T-cell (primary cell): Measurements from ENCODE around the gene CLEC16A. TPM values are rescaled to one million over a fixed set of nuclear protein-coding genes. Genes with fewer than 3 reads are reported as not detected.

Experiments used
- ATAC-seq, 4 experiments: fragments of 200-7000 bp in 3 of 4; fragments of 150-1000 bp in 1 of 4; cut with Tn5 transposase; replicated peaks in 1 of 4; 1 replicate in 3 of 4; 2 replicates in 1 of 4; pipeline ENCODE4 v1.10.0; 2021; ENCODE audit warnings: moderate library complexity in 3 of 4, mild to moderate bottlenecking in 2 of 4, moderate number of reproducible peaks in 1 of 4
- CTCF ChIA-PET, 2 donors: fragments of 300-600 bp; sonication (Branson Sonifier 250); formaldehyde crosslinking; loops; one replicate each; lab custom pipeline; 2022; ENCODE audit warnings: antibody characterized with exemption in 2 of 2; lab: Charles Lee
- POLR2A ChIA-PET, 2 donors: fragments of 300-600 bp; sonication (Branson Sonifier 250); formaldehyde crosslinking; loops; one replicate each; lab custom pipeline; 2022; ENCODE audit warnings: antibody characterized with exemption in 2 of 2; lab: Charles Lee
- DNase-seq, 35 experiments: peaks; one replicate each; pipeline versions ENCODE4 v3.0.0 to v3.0.0-alpha.2; 2013 to 2023
- H3K27ac ChIP-seq: one replicate; pipeline ENCODE4 v1.5.1; 2013; ENCODE audit warnings: low read length
- H3K27me3 ChIP-seq, 2 experiments: replicated peaks in 1 of 2; 1 replicate in 1 of 2; 2 replicates in 1 of 2; pipeline versions ENCODE4 v1.6.1 to v1.7.0; 2013; ENCODE audit warnings: low read length in 1 of 2, mixed read lengths in 1 of 2; ENCODE audit not compliant: control insufficient read depth in 2 of 2, insufficient read depth in 2 of 2; ENCODE audit errors: extremely low read depth in 1 of 2
- H3K36me3 ChIP-seq, 2 donors: 1 replicate in 1 of 2; 2 replicates in 1 of 2; pipeline versions ENCODE4 v1.6.1 to v1.7.0; 2013; ENCODE audit warnings: low read length in 1 of 2; ENCODE audit not compliant: control insufficient read depth in 2 of 2, insufficient read depth in 1 of 2; ENCODE audit errors: extremely low read depth in 1 of 2
- H3K4me1 ChIP-seq, 2 experiments: 1 replicate in 1 of 2; 2 replicates in 1 of 2; pipeline versions ENCODE4 v1.6.1 to v1.7.0; 2013; ENCODE audit warnings: low read length in 2 of 2, mixed read lengths in 1 of 2; ENCODE audit not compliant: insufficient read depth in 2 of 2, control insufficient read depth in 1 of 2; ENCODE audit errors: extremely low read depth in 1 of 2
- H3K4me3 ChIP-seq, 2 donors: 1 replicate in 1 of 2; 2 replicates in 1 of 2; pipeline versions ENCODE4 v1.5.1 to v1.7.0; 2013; ENCODE audit warnings: mild to moderate bottlenecking in 2 of 2, low read length in 1 of 2, moderate library complexity in 1 of 2; ENCODE audit not compliant: control insufficient read depth in 1 of 2; ENCODE audit errors: extremely low read depth in 1 of 2
- H3K9me3 ChIP-seq: 2 replicates; pipeline ENCODE4 v1.7.0; 2013
- H3K27ac Mint-ChIP-seq, 2 donors: one replicate each; pipeline ENCODE4 v1.8.0; 2020 to 2021; ENCODE audit warnings: mild to moderate bottlenecking in 2 of 2, mixed read lengths in 2 of 2
- H3K27me3 Mint-ChIP-seq, 2 donors: one replicate each; pipeline ENCODE4 v1.8.0; 2021 to 2022; ENCODE audit warnings: mixed read lengths in 2 of 2
- H3K36me3 Mint-ChIP-seq: one replicate; pipeline ENCODE4 v1.8.0; 2021; ENCODE audit warnings: mixed read lengths
- H3K4me1 Mint-ChIP-seq, 3 donors: one replicate each; pipeline ENCODE4 v1.8.0; 2020 to 2022; ENCODE audit warnings: mixed read lengths in 3 of 3, mild to moderate bottlenecking in 1 of 3
- H3K4me3 Mint-ChIP-seq, 3 donors: one replicate each; pipeline ENCODE4 v1.8.0; 2020 to 2022; ENCODE audit warnings: mild to moderate bottlenecking in 3 of 3, mixed read lengths in 3 of 3, moderate library complexity in 3 of 3
- H3K9me3 Mint-ChIP-seq, 3 donors: one replicate each; pipeline ENCODE4 v1.8.0; 2020 to 2022; ENCODE audit warnings: mixed read lengths in 3 of 3
- WGBS: methylation state at CpG from one replicate; pipeline ENCODE4 v1.1.5; 2013; ENCODE audit warnings: missing lambda C conversion rate; ENCODE audit not compliant: insufficient coverage; 5-methylcytosine and 5-hydroxymethylcytosine counted together
- total RNA-seq, 35 experiments: library from RNA in 6 of 35; stranded (reverse) in 6 of 35; fragments of 120-200 nt in 1 of 35; gene quantifications; one replicate each; pipeline versions ENCODE4 v1.2.1 to v1.2.4 and lab custom pipeline; 2013 to 2026

CLEC16A gene
- total RNA-seq, 5 donors from 2014 or later (not counting 1 experiment from before 2014, with no cell fraction given): 27.4 to 34.6 (median 28.7) TPM

DNA sequence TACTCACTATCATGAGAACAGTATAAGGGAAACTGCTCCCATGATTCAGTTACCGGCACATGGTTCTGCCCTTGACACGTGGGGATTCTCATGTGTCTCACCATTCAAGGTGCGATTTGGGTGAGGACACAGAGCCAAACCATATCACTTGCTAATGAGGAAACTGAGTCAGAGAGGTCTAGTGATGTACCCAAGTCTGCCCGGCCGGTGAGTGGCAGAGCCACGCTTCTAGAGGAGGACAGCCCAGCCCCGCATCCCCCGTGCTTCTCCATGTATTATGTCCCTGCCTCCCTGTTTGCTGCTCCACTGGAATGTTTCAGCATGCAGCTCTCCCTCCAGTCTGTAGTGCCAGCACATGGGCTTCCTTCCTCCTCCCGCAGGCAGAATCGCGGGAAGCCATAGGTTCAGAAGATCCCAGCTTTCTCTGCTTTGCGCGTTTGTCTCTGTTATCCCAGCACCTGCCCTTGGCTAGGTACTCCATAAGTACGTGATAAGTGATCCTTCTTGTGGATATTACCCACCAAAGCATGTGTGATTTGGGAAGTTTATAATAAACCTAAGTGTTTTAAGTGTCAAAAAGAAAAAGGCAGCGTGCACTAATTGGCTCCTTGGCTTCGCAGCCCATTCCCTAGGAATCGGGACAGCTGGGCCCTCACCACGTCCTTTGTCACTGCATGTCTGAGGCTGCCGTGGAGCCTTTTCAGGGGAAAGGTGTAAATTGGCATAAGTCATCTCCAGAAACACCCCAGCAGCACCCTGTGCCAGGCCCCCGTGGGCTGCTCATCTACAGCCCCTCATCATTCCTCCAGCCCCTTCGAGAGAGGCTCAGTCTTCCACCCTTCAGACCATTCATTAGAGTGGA, 103.8 kb downstream of the CLEC16A start:
- POLR2A ChIA-PET: no interaction called here
- WGBS: 98% methylated on average over 8 of the region's 21 CpGs
- no peaks in the 10 kb centered on the region for H3K9me3 Mint-ChIP-seq

DNA sequence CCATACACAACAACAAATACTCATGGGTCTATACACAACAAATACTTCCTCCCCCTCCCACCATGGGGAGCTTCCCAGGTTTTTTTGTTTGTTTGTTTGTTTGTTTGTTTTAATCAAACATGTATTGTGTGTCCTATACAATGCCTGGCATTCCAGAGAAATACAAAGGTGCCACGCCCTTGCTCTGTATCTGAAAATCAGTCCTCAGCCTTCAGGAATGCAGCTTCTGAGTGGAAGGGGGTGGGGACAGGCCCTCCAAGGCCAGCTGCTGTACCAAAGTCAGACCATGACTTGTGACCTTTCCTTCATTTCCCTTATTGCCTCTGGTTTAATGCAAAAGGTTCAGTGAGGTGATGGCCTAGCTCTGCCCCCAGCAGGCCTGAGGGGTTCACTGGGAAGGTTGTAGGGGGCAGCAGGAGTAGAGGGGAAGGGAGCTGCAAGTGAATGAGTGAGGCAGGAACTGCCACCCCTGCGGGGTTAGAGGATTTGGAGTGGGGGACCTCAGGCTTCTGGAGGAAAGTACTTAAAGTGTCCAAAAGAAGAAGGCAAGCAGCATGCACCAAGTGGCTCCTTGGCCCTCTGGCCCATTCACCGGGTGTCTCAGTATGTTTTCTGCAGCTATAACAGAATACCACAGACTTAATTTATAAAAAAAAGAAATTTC, 105.2 kb downstream of the CLEC16A start:
- H3K4me1 Mint-ChIP-seq: peaks cover 41 to 43% (median 42%) of the 10 kb centered on the region in 3 donors
- Histone ChIP-seq H3K4me3 (no peak overlapping the region), H3K9me3 (no peaks in the 10 kb centered on the region), H3K4me1 (peaks cover 8 to 26% of the 10 kb centered on the region in 2 experiments), H3K36me3 (peaks cover 20 to 29% of the 10 kb centered on the region in 2 donors), H3K27me3 (no peaks in the 10 kb centered on the region), H3K27ac (no peak overlapping the region)
- CTCF ChIA-PET: no interaction called here
- DNase-seq (peak in 1 of 35 experiments; percentile 14), ATAC-seq (no peak)
- peak overlapping the region; percentile 17 to 23 for H3K27ac Mint-ChIP-seq
- no peak overlapping the region for H3K4me3 Mint-ChIP-seq
- H3K9me3 Mint-ChIP-seq: no peaks in the 10 kb centered on the region
- POLR2A ChIA-PET: no interaction called here
- H3K36me3 Mint-ChIP-seq: peaks cover 47% of the 10 kb centered on the region
- 92% methylated on average over 2 of the region's 3 CpGs for WGBS
- H3K27me3 Mint-ChIP-seq: no peaks in the 10 kb centered on the region

More for the DNA sequence above, 103.8 kb downstream of the CLEC16A start:
- Histone ChIP-seq H3K9me3 (no peaks in the 10 kb centered on the region), H3K4me1 (peaks cover 8 to 26% of the 10 kb centered on the region in 2 experiments), H3K36me3 (peaks cover 20 to 35% of the 10 kb centered on the region in 2 donors), H3K27ac (no peak overlapping the region), H3K27me3 (no peaks in the 10 kb centered on the region), H3K4me3 (no peak overlapping the region)
- Mint-ChIP-seq H3K27ac (no peak overlapping the region), H3K4me3 (no peak overlapping the region), H3K27me3 (no peaks in the 10 kb centered on the region), H3K36me3 (peaks cover 51% of the 10 kb centered on the region), H3K4me1 (peaks cover 31 to 34% (median 32%) of the 10 kb centered on the region in 3 donors)
- ATAC-seq: no peak
- DNase-seq: peak in 1 of 35 experiments; percentile 4
- CTCF ChIA-PET: no interaction called here

DNA sequence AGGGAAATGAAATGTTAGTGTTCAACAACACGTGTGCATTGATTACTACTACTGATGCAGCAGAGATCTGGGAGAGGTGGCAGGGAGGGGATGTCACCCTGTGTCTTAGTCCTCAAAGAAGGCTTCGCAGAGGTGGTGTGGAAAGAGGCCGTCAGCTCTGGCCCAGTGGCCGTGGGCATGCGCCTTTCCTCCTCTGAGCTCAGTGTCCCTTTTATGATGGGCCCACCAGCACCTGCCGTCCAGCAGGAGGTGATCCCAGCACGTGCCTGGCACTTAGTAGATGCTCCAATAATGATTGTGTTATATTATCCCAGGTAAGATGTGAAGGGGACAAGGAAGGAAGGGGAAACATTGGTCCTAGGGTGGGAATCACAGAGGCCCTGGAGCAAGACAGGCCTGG, 106.2 kb downstream of the CLEC16A start:
- peak overlapping the region in 1 of 3 donors; percentile 62 for H3K4me3 Mint-ChIP-seq
- ChIA-PET POLR2A (no interaction called here), CTCF (no interaction called here)
- H3K36me3 Mint-ChIP-seq: peaks cover 53% of the 10 kb centered on the region
- DNase-seq (no peak), ATAC-seq (no peak)
- Histone ChIP-seq H3K36me3 (peaks cover 18 to 27% of the 10 kb centered on the region in 2 donors), H3K27ac (no peak overlapping the region), H3K9me3 (no peaks in the 10 kb centered on the region), H3K4me1 (peaks cover 8 to 26% of the 10 kb centered on the region in 2 experiments), H3K27me3 (no peaks in the 10 kb centered on the region), H3K4me3 (no peak overlapping the region)
- H3K27ac Mint-ChIP-seq: peak overlapping the region in 1 of 2 donors; percentile 69
- no peaks in the 10 kb centered on the region for H3K27me3 Mint-ChIP-seq
- WGBS: 96% methylated on average over 7 of the region's 7 CpGs
- no peaks in the 10 kb centered on the region for H3K9me3 Mint-ChIP-seq
- peaks cover 43 to 46% (median 46%) of the 10 kb centered on the region in 3 donors for H3K4me1 Mint-ChIP-seq

DNA sequence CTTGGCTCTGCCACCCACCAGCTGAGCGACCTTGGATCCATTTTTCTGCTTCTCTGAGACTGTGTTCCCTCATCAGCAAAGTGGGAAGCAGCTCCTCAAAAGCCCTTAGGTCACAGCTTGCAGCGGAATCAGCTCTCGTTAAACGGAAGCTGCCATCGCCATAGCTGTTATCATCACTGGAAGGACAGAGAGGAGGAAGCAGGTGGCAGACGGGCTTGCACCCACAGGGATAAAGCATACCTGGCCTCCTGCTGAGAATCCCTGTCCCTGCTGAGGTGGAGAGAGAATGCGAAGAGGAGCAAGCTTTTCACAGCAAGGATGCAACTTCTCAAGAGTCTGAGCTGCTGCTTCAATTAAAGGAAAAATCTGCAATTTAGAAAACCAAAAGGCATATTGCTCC, 106.6 kb downstream of the CLEC16A start:
- Mint-ChIP-seq H3K4me3 (peak overlapping the region in 1 of 3 donors; percentile 62), H3K27ac (peak overlapping the region in 1 of 2 donors; percentile 69), H3K27me3 (no peaks in the 10 kb centered on the region), H3K9me3 (no peaks in the 10 kb centered on the region), H3K36me3 (peaks cover 49% of the 10 kb centered on the region), H3K4me1 (peaks cover 43 to 48% (median 46%) of the 10 kb centered on the region in 3 donors)
- Histone ChIP-seq H3K27ac (no peak overlapping the region), H3K4me3 (no peak overlapping the region), H3K4me1 (peaks cover 8 to 26% of the 10 kb centered on the region in 2 experiments), H3K27me3 (no peaks in the 10 kb centered on the region), H3K9me3 (no peaks in the 10 kb centered on the region), H3K36me3 (peaks cover 15 to 23% of the 10 kb centered on the region in 2 donors)
- ChIA-PET CTCF (no interaction called here), POLR2A (no interaction called here)
- 84% methylated on average over 3 of the region's 7 CpGs for WGBS
- ATAC-seq: no peak
- peak in 2 of 35 experiments; percentile 13 to 17 for DNase-seq

DNA sequence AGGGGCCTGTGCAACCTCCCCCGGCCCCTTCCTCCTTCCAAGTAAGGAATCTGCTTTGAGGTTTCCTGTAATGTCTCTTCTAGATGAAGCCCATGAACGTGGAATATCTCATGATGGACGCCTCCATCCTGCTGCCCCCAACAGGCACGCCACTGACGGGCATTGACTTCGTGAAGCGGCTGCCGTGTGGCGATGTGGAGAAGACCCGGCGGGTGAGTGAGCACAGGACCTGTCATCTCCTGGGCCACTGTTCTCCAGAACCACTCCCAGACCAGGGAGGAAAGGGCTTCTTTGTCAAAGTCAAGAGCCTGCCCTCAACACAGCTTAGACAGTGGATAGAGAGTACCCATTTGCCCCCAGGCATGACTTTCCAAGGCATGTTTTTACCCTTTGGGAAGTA, 107.1 kb downstream of the CLEC16A start:
- 94% methylated on average over 11 of the region's 11 CpGs for WGBS
- H3K36me3 ChIP-seq: peaks cover 15 to 22% of the 10 kb centered on the region in 2 donors
- H3K4me1 ChIP-seq: peaks cover 8 to 26% of the 10 kb centered on the region in 2 experiments
- H3K27me3 ChIP-seq: no peaks in the 10 kb centered on the region
- CTCF ChIA-PET: no interaction called here
- POLR2A ChIA-PET: no interaction called here
- H3K4me3 ChIP-seq: no peak overlapping the region
- no peaks in the 10 kb centered on the region for H3K9me3 ChIP-seq
- Mint-ChIP-seq H3K9me3 (no peaks in the 10 kb centered on the region), H3K27ac (peak overlapping the region; percentile 46 to 69), H3K27me3 (no peaks in the 10 kb centered on the region), H3K4me1 (peaks cover 44 to 51% (median 46%) of the 10 kb centered on the region in 3 donors), H3K4me3 (peak overlapping the region in 2 of 3 donors; percentile 22 to 62), H3K36me3 (peaks cover 49% of the 10 kb centered on the region)
- DNase-seq (no peak), ATAC-seq (no peak)
- no peak overlapping the region for H3K27ac ChIP-seq
